GDM1 (cell line): ENCODE data around the gene REG3G.

ENCODE experiments used
- DNase-seq: peaks from one replicate; lab custom pipeline; 2025; lab: John Stamatoyannopoulos, UW

REG3G gene

DNA sequence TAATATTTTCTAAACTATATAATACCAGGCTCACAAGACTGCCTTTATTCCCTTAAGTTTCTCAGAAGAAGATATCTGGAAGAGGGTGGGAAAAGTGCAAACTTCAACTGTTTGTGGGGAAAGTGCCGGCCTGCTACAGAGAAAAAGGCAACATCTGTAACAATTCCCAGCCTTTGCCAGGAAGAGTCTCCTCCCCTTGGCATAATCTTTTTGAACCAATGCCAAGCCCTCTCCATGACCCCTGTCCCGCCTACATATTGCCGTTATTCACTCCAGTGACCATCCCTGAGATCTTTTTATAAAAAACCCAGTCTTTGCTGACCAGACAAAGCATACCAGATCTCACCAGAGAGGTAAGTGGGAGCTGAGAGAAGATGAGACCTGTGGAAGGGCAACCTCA, at the start of gene REG3G:
Gene REG3G (plus strand): TSS at position 282 of the 400 bp plus-strand sequence. CDS start 392 bp downstream, outside the sequence.
- DNase-seq: no peak

GRCh38 chr2:78977661-78978145, 47.8 kb upstream of the REG3G start:
- DNase-seq: peak; percentile 48

GRCh38 chr2:78978340-78978739, 47.2 kb upstream of the REG3G start:
- DNase-seq: no peak

GRCh38 chr2:78979380-78980151, 45.9 kb upstream of the REG3G start:
- no peak for DNase-seq

DNA sequence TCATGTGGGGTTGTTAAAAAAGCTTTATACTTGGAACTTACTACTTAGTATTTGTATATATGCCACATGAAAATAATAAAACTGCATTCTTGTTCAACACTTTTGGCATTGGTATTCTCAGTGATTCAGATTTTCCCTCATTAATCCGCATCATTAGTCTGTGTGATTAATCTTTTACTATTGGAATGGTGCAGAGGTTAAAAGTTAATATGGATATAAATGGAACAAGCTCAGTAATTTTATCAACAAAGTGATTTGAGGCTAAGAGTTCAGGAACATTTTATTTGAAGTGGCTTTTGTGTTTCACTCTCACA, 45.4 kb upstream of the REG3G start:
- no peak for DNase-seq

DNA sequence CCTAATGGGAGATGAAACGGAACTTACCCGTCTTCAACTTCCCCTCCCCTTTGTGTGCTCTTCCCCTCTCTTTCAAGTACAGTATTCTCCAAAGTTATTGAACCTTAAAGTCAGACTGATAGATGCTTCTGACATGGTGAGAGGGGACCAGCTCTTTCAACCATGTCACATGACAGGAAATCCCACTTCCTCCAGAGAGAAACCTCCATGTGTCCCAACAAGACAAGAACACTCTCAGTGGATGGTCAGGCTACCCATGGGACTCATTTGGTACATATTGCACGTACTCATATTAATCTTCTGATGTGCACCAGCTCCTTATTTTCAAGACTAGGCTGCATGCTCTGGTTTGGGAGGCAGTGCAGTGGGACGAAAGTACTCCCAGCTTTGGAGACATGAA, 44.6 kb upstream of the REG3G start:
- DNase-seq: no peak

- DNase-seq: no peak
These were observed 42.7 kb upstream of the REG3G start for GRCh38 chr2:78982638-78983330.

- DNase-seq: no peak
These were observed 41.1 kb upstream of the REG3G start for GRCh38 chr2:78984386-78984785.

DNA sequence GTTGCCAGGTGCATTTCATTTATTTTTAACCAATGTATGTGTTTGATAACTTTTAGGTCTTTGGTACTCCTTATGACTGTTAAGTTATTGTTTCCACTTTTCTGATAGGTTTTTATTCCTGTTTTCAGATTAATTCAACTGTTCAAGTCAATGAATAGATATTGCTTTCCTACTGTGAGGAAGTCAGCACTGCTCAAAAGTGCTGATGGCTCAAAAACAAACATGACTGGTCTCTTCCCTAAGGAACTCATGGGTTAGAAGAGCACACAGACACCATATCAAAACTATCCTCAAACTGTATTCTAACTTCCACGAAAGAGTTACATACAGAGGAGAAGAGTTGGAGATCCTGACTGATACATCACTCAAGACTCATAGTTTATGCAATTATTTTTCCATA, 39.9 kb upstream of the REG3G start:
- no peak for DNase-seq

DNA sequence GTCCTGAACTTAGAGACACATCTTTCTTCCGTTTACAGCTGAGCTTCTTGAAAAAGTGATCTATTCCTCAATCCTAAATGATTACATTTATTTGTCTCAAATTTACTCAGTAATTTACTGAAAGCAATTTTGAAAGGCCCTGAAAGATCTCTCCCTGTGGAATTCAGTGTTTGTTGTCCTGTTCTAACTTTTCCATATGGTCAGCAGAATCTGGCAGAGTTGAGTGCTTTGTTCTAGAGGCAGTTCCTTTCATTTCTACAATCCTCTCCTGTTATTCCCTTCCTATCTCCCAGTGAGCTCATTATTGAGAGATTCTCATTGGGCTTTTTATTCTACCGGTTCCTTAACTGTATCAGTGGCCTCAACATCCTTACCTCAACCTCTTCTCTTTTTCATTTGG, 36.5 kb upstream of the REG3G start:
- no peak for DNase-seq

GRCh38 chr2:78992451-78992806, 33.1 kb upstream of the REG3G start:
- no peak for DNase-seq

- no peak for DNase-seq
These were observed 32.5 kb upstream of the REG3G start for GRCh38 chr2:78992807-78993517.

DNA sequence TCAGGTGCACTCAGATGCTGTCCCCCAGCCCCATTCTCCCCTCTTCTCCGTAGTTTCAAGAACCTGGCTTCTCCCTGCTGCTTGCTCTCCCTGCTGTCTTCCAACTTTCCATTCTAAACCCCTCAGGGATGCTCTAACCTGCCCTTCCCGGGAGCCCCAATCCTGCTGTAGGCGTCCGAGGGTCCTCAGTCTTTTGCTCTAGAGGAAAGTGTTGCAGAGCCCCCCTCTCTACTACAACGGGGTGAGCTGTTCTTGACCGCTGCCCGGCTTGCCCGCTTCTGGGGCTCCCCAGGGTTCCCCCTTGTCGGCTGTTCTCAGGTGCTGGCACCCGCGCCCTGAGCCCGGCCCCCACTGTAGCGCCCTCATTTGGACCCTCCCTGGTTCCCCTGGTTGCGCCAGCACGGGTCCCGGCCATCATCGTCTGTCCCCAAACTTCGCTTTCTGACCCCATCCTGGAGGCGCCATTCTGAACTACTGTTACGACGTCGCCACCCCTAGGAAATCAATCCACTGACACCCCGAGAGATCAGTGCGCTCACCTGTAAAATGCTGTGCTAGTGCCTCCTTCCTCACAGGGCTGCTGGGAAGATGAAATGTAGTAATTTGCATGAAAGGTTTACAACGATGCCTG, 31.9 kb upstream of the REG3G start:
- DNase-seq: no peak

- no peak for DNase-seq
These were observed 30.7 kb upstream of the REG3G start for GRCh38 chr2:78994789-78995188.

- DNase-seq: no peak
These were observed 26.1 kb upstream of the REG3G start for GRCh38 chr2:78999406-78999805.

DNA sequence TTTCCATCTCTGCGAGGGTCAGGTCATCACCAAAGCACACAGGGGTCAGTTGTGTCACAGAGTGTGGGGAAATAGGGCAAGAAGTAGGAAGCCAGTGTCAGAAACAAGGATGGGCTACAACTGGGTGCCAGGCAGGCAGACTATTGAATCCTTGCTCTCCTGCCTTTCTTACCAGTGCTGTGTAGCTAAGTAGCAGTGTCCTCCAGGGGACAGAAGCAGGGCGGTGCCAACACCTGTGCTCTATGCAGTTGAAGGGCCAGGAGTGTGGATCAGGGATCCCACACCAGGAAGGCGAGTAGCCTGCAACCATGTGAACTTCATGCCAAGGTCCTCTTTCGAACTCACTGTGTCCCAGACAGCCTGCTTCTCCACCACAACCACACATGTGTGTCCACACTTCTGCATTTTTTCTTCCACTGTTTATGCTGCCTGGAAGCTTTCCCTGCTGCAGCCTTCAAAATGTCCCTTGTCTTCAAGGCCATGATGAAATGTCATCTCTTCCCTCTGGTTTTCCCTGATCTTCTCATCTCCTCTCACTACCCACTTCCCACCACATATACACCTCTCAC, 25.4 kb upstream of the REG3G start:
- no peak for DNase-seq

DNA sequence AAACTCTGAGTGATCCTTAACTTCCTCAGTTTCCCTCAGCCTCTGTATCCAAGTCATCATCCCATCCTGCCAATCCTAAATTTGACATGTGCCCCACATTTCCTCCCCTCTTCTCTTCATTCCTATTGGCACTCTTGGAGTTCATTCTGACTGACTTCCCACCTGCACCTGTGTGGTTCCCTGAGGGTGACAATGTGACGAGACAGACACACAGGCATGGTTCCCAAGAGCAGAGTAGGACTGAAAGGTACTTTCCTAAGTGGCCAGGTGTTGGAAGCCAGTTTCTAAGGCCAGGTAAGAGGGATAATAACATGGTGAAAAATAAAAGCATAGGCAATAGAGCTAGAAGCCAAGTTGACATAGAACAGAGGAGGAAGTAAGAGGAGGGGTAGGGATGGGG, 24.2 kb upstream of the REG3G start:
- DNase-seq: no peak

GRCh38 chr2:79004680-79005079, 20.8 kb upstream of the REG3G start:
- DNase-seq: no peak

GRCh38 chr2:79005216-79005615, 20.3 kb upstream of the REG3G start:
- DNase-seq: no peak

DNA sequence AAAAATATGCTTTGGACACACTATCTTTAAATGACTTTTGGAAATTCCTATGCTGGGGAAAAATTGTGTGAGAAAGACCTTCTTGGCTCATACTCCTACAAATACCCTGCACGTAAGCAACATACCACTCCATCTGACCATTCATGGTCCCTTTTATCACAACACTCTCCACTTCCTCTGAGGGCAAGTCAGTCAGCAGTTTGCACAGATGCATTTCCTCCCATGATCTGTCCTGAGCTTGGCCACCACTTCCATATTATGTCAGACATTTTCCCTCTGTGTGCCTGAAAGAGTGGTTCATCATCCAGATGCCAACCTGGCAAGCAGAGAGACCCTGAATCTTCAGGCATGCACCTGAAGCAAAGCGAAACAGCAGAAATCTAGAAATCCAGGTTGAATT, 16.1 kb upstream of the REG3G start:
- DNase-seq: no peak

- DNase-seq: no peak
These were observed 14.0 kb upstream of the REG3G start for GRCh38 chr2:79011496-79011895.

- no peak for DNase-seq
These were observed 11.9 kb upstream of the REG3G start for GRCh38 chr2:79013629-79014028.
